SU-DHL-6 (cell line): ENCODE measurements around the gene APBB2.
"Not testable (repeated sequence)": the region's sequence is repeated elsewhere in the genome, so short reads cannot be mapped to it uniquely, and the experiment has no call there.

ENCODE experiments used
- H2AFZ ChIP-seq: fragments of 200-600 bp; sonication (generic); 2 replicates; pipeline ENCODE4 v1.6.1; 2014; ENCODE audit warnings: low read depth, mild to moderate bottlenecking, moderate library complexity, mixed read lengths, antibody characterized with exemption, low read length; ENCODE audit not compliant: severe bottlenecking
- H3F3A ChIP-seq: fragments of 200-600 bp; shearing (Covaris generic); 2 replicates; pipeline ENCODE4 v1.6.0; 2016; ENCODE audit warnings: antibody characterized with exemption, mild to moderate bottlenecking; ENCODE audit not compliant: insufficient read depth
- H3K27ac ChIP-seq: fragments of 200-600 bp; sonication (generic); 2 replicates; pipeline ENCODE4 v1.5.1; 2016; ENCODE audit warnings: low read depth, mild to moderate bottlenecking, low read length, moderate library complexity, mixed read lengths
- H3K27me3 ChIP-seq: fragments of 200-600 bp; sonication (generic), shearing (Covaris generic); 2 replicates; pipeline ENCODE4 v1.6.0; 2014; ENCODE audit warnings: mild to moderate bottlenecking, low read length
- H3K36me3 ChIP-seq: fragments of 200-600 bp; sonication (generic); 2 replicates; pipeline ENCODE4 v1.6.1; 2014; ENCODE audit warnings: mild to moderate bottlenecking, low read length, mixed read lengths
- H3K4me2 ChIP-seq: fragments of 300-600, 200-600 bp; shearing (Covaris generic), sonication (generic); 2 replicates; pipeline ENCODE4 v1.6.0; 2014; ENCODE audit warnings: low read length, low read depth, mild to moderate bottlenecking; ENCODE audit not compliant: poor library complexity, severe bottlenecking
- H3K4me3 ChIP-seq: fragments of 200-600 bp; sonication (generic); 2 replicates; pipeline ENCODE4 v1.5.1; 2014; ENCODE audit warnings: antibody characterized with exemption, low read length, mild to moderate bottlenecking, mixed read lengths; ENCODE audit not compliant: insufficient read depth, poor library complexity, severe bottlenecking
- H3K79me2 ChIP-seq: fragments of 200-600 bp; sonication (generic); 2 replicates; pipeline ENCODE4 v1.6.1; 2014; ENCODE audit warnings: mild to moderate bottlenecking, low read length, moderate library complexity; ENCODE audit not compliant: insufficient read depth
- H3K9ac ChIP-seq: fragments of 200-600 bp; sonication (generic); 2 replicates; pipeline ENCODE4 v1.7.0; 2014; ENCODE audit warnings: mild to moderate bottlenecking, low read length
- H3K9me2 ChIP-seq: fragments of 200-600 bp; sonication (generic); replicated peaks from 2 replicates; pipeline ENCODE4 v1.6.1; 2014; ENCODE audit warnings: low read length; ENCODE audit not compliant: insufficient read depth
- H3K9me3 ChIP-seq: fragments of 200-600 bp; sonication (generic); 2 replicates; pipeline ENCODE4 v1.6.1; 2014; ENCODE audit warnings: low read length, mixed read lengths; ENCODE audit not compliant: insufficient read depth
- H4K20me1 ChIP-seq: fragments of 200-600 bp; sonication (generic); 2 replicates; pipeline ENCODE4 v1.6.1; 2014; ENCODE audit warnings: low read depth, mild to moderate bottlenecking, antibody characterized with exemption, low read length, moderate library complexity, mixed read lengths
- EZH2phosphoT487 ChIP-seq: fragments of 200-600 bp; sonication (generic), shearing (Covaris generic); conservative IDR thresholded peaks from 2 replicates; pipeline ENCODE4 v1.6.1; 2018; ENCODE audit warnings: mild to moderate bottlenecking, antibody characterized with exemption, low read length, moderate library complexity, mixed read lengths
- TF ChIP-seq, protein P1 (sequence below): fragments of 200-600 bp; sonication (generic); IDR thresholded peaks from one replicate; pipeline ENCODE4 v1.5.1; 2017; ENCODE audit warnings: antibody characterized with exemption, mild to moderate bottlenecking, low read length, moderate library complexity; ENCODE audit not compliant: insufficient read depth, poor library complexity, severe bottlenecking

APBB2 gene

GRCh38 chr4:41060352-41061334 is 153.7 kb downstream of the APBB2 start:
- Histone ChIP-seq H3F3A (no peaks in the 10 kb centered on the region), H3K79me2 (0 out of 2 replicates have a peak, but pooled peaks cover 8% of the 10 kb centered on the region), H2AFZ (no peak overlapping the region), H3K9ac (no peak overlapping the region), H3K27ac (no peak overlapping the region), H3K9me3 (no peaks in the 10 kb centered on the region), H3K4me3 (no peak overlapping the region), H3K9me2 (no peaks in the 10 kb centered on the region), H4K20me1 (no peaks in the 10 kb centered on the region), H3K36me3 (no peaks in the 10 kb centered on the region), H3K27me3 (no peaks in the 10 kb centered on the region), H3K4me2 (no peak overlapping the region)
- TF ChIP-seq, protein P1, sequence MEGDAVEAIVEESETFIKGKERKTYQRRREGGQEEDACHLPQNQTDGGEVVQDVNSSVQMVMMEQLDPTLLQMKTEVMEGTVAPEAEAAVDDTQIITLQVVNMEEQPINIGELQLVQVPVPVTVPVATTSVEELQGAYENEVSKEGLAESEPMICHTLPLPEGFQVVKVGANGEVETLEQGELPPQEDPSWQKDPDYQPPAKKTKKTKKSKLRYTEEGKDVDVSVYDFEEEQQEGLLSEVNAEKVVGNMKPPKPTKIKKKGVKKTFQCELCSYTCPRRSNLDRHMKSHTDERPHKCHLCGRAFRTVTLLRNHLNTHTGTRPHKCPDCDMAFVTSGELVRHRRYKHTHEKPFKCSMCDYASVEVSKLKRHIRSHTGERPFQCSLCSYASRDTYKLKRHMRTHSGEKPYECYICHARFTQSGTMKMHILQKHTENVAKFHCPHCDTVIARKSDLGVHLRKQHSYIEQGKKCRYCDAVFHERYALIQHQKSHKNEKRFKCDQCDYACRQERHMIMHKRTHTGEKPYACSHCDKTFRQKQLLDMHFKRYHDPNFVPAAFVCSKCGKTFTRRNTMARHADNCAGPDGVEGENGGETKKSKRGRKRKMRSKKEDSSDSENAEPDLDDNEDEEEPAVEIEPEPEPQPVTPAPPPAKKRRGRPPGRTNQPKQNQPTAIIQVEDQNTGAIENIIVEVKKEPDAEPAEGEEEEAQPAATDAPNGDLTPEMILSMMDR = no peak
- TF ChIP-seq EZH2phosphoT487 = no peak

- H3F3A ChIP-seq, H3K27ac ChIP-seq, H3K9ac ChIP-seq, H3K36me3 ChIP-seq, H3K27me3 ChIP-seq, H3K4me3 ChIP-seq, H3K9me2 ChIP-seq, H4K20me1 ChIP-seq, H3K79me2 ChIP-seq, H3K9me3 ChIP-seq, H3K4me2 ChIP-seq, H2AFZ ChIP-seq: not testable (repeated sequence)
Observed at GRCh38 chr4:41059411-41059810, 154.9 kb downstream of the APBB2 start.

- Histone ChIP-seq H3K79me2 (0 out of 2 replicates have a peak, but pooled peaks cover 8% of the 10 kb centered on the region), H3K9me2 (no peaks in the 10 kb centered on the region), H3K4me2 (no peak overlapping the region)
Observed at GRCh38 chr4:41058426-41058825, 155.9 kb downstream of the APBB2 start.

More at GRCh38 chr4:41058426-41058825, 155.9 kb downstream of the APBB2 start:
- no peaks in the 10 kb centered on the region for H4K20me1 ChIP-seq
- no peak overlapping the region for H3K27ac ChIP-seq
- TF ChIP-seq, protein P1 = no peak
- no peak for TF ChIP-seq EZH2phosphoT487
- H3K9ac ChIP-seq = no peak overlapping the region
- no peaks in the 10 kb centered on the region for H3K9me3 ChIP-seq
- no peaks in the 10 kb centered on the region for H3K27me3 ChIP-seq
- H3K36me3 ChIP-seq = no peaks in the 10 kb centered on the region
- no peak overlapping the region for H3K4me3 ChIP-seq
- H2AFZ ChIP-seq = no peak overlapping the region
- H3F3A ChIP-seq = no peaks in the 10 kb centered on the region
